Islet of Langerhans (tissue), 1 donor: ENCODE results near the gene MEF2B.
"Not testable (repeated sequence)": the region's sequence is repeated elsewhere in the genome, so short reads cannot be mapped to it uniquely, and the experiment has no call there.

Experiments used
- FAIRE-seq: peaks from one replicate; lab custom pipeline; 2011; peaks lifted over from hg19 to GRCh38; lab: Jason Lieb, UNC

MEF2B gene

GRCh38 chr19:19123386-19123785 lies 46.7 kb downstream of the MEF2B start:
- no peak for FAIRE-seq

GRCh38 chr19:19122902-19123301 lies 47.2 kb downstream of the MEF2B start:
- FAIRE-seq = no peak

- FAIRE-seq = no peak
Measured at GRCh38 chr19:19121371-19121770, 48.7 kb downstream of the MEF2B start.

- no peak for FAIRE-seq
Measured at GRCh38 chr19:19120308-19121231, 49.5 kb downstream of the MEF2B start.

GRCh38 chr19:19119325-19120237 lies 50.5 kb downstream of the MEF2B start:
- FAIRE-seq = no peak

- no peak for FAIRE-seq
Measured at GRCh38 chr19:19115954-19116353, 54.1 kb downstream of the MEF2B start.

GRCh38 chr19:19113040-19113626 lies 56.9 kb downstream of the MEF2B start:
- FAIRE-seq = no peak

GRCh38 chr19:19111967-19112580 lies 58.0 kb downstream of the MEF2B start:
- no peak for FAIRE-seq

- FAIRE-seq = no peak
Measured at GRCh38 chr19:19111136-19111835, 58.8 kb downstream of the MEF2B start.

- no peak for FAIRE-seq
Measured at GRCh38 chr19:19110410-19111135, 59.5 kb downstream of the MEF2B start.

GRCh38 chr19:19109601-19110000 lies 60.5 kb downstream of the MEF2B start:
- no peak for FAIRE-seq

GRCh38 chr19:19107654-19108053 lies 62.4 kb downstream of the MEF2B start:
- FAIRE-seq = no peak

- not testable (repeated sequence) for FAIRE-seq
Measured at GRCh38 chr19:19106938-19107337, 63.1 kb downstream of the MEF2B start.

- no peak for FAIRE-seq
Measured at GRCh38 chr19:19106056-19106551, 64.0 kb downstream of the MEF2B start.

GRCh38 chr19:19105365-19106055 lies 64.6 kb downstream of the MEF2B start:
- no peak for FAIRE-seq

- no peak for FAIRE-seq
Measured at GRCh38 chr19:19103167-19103566, 66.9 kb downstream of the MEF2B start.

- not testable (repeated sequence) for FAIRE-seq
Measured at GRCh38 chr19:19102566-19102965, 67.5 kb downstream of the MEF2B start.

GRCh38 chr19:19101540-19101939 lies 68.5 kb downstream of the MEF2B start:
- FAIRE-seq = no peak

- FAIRE-seq = no peak
Measured at GRCh38 chr19:19098703-19099632, 71.1 kb downstream of the MEF2B start.
